Glutamatergic neuron (in vitro differentiated cells): ENCODE measurements around the gene ZXDA. TPM values are rescaled to one million over a fixed set of nuclear protein-coding genes. Genes with fewer than 3 reads are reported as not detected.
A peak's percentile ranks its signal among the peaks of the same experiment; 100 is the strongest.
"Not testable (repeated sequence)": the region's sequence is repeated elsewhere in the genome, so short reads cannot be mapped to it uniquely, and the experiment has no call there.

ENCODE experiments used
- DNase-seq: peaks from one replicate; pipeline ENCODE4 v3.0.0; 2022
- H3K27ac Mint-ChIP-seq: one replicate; pipeline ENCODE4 v1.8.0; 2020; ENCODE audit warnings: mild to moderate bottlenecking, mixed read lengths, inconsistent platforms; ENCODE audit not compliant: unreplicated experiment
- H3K27me3 Mint-ChIP-seq: one replicate; pipeline ENCODE4 v1.8.0; 2020; ENCODE audit warnings: mild to moderate bottlenecking, moderate library complexity, mixed read lengths, inconsistent platforms; ENCODE audit not compliant: unreplicated experiment
- H3K36me3 Mint-ChIP-seq: one replicate; pipeline ENCODE4 v1.8.0; 2020; ENCODE audit warnings: mild to moderate bottlenecking, mixed read lengths, inconsistent platforms; ENCODE audit not compliant: unreplicated experiment
- H3K4me1 Mint-ChIP-seq: one replicate; pipeline ENCODE4 v1.8.0; 2020; ENCODE audit warnings: mild to moderate bottlenecking, low read depth, mixed read lengths, inconsistent platforms; ENCODE audit not compliant: unreplicated experiment
- H3K4me3 Mint-ChIP-seq: one replicate; pipeline ENCODE4 v1.8.0; 2020; ENCODE audit warnings: mild to moderate bottlenecking, mixed read lengths, inconsistent platforms; ENCODE audit not compliant: unreplicated experiment
- H3K9me3 Mint-ChIP-seq: one replicate; pipeline ENCODE4 v1.8.0; 2020; ENCODE audit warnings: mild to moderate bottlenecking, moderate library complexity, mixed read lengths, inconsistent platforms; ENCODE audit not compliant: unreplicated experiment
- total RNA-seq: library from RNA; stranded (reverse); fragmentation: NEBNext Ultra II Directional; extraction: Animal tissue kit (Norgen Biotek cat#: 25700); gene quantifications from one replicate; pipeline ENCODE4 v1.2.1, GENCODE V29; 2021; ENCODE audit not compliant: unreplicated experiment
- TF ChIP-seq, protein P1 (sequence below): fragments of 200-600 bp; sonication (generic); IDR thresholded peaks from one replicate; pipeline ENCODE4 v1.5.0; 2021; ENCODE audit not compliant: partially characterized antibody, unreplicated experiment

Gene ZXDA
- total RNA-seq, 1 donor from 2014 or later, result 3.4 TPM

GRCh38 chrX:57930051-57930450 is 19.8 kb upstream of the ZXDA start:
- Mint-ChIP-seq H3K4me3 (no peak overlapping the region), H3K27me3 (no peaks in the 10 kb centered on the region), H3K36me3 (no peaks in the 10 kb centered on the region), H3K4me1 (no peaks in the 10 kb centered on the region), H3K27ac (no peak overlapping the region), H3K9me3 (no peaks in the 10 kb centered on the region)
- no peak for DNase-seq
- TF ChIP-seq, protein P1, sequence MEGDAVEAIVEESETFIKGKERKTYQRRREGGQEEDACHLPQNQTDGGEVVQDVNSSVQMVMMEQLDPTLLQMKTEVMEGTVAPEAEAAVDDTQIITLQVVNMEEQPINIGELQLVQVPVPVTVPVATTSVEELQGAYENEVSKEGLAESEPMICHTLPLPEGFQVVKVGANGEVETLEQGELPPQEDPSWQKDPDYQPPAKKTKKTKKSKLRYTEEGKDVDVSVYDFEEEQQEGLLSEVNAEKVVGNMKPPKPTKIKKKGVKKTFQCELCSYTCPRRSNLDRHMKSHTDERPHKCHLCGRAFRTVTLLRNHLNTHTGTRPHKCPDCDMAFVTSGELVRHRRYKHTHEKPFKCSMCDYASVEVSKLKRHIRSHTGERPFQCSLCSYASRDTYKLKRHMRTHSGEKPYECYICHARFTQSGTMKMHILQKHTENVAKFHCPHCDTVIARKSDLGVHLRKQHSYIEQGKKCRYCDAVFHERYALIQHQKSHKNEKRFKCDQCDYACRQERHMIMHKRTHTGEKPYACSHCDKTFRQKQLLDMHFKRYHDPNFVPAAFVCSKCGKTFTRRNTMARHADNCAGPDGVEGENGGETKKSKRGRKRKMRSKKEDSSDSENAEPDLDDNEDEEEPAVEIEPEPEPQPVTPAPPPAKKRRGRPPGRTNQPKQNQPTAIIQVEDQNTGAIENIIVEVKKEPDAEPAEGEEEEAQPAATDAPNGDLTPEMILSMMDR, result no peak

DNA sequence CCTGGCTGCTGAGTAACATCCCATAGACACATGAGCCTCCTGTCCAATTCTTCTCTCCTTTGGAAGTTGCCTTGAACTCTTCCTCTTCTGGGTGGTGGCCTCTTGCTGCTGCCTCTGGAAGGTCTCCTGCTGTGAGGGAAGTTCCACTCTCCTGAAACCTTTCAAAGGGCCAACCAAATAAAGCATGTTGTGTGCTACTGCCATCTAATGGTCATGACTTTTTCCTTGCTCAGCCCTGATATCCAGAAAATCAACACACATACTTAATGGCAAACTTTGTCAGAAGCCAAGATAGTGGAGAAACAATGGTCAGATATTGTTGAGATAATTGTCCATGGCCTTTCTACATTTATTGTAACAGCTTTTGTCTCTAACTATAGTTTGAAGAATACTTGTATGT is 19.1 kb upstream of the ZXDA start:
- no peaks in the 10 kb centered on the region for H3K27me3 Mint-ChIP-seq
- no peaks in the 10 kb centered on the region for H3K9me3 Mint-ChIP-seq
- no peak overlapping the region for H3K27ac Mint-ChIP-seq
- no peaks in the 10 kb centered on the region for H3K4me1 Mint-ChIP-seq
- no peaks in the 10 kb centered on the region for H3K36me3 Mint-ChIP-seq
- no peak overlapping the region for H3K4me3 Mint-ChIP-seq
- DNase-seq, result no peak
- TF ChIP-seq, protein P1, result peak; percentile 24

DNA sequence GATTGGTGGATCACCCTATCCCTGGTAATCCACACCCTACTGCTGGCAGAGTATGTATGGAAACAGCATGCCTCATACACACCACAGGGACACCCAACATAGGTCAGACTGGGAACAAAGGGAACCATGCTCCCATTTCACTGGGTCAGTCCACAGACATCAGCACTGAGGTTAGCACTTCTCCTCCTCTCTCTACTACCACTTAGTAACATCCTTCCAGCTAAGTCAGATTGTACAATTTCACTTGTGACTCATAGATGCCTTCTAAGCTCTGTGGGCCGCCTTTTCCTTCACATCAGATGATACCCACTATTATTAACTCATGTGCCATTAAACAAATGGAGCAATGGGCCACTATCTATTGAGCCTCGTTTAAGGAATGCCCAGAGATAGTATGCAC is 15.5 kb upstream of the ZXDA start:
- TF ChIP-seq, protein P1, result no peak
- H3K4me3 Mint-ChIP-seq, result no peak overlapping the region
- no peak overlapping the region for H3K27ac Mint-ChIP-seq
- no peaks in the 10 kb centered on the region for H3K27me3 Mint-ChIP-seq
- no peaks in the 10 kb centered on the region for H3K36me3 Mint-ChIP-seq
- H3K4me1 Mint-ChIP-seq, result no peaks in the 10 kb centered on the region
- no peak for DNase-seq
- no peaks in the 10 kb centered on the region for H3K9me3 Mint-ChIP-seq

GRCh38 chrX:57918750-57919436 is 8.6 kb upstream of the ZXDA start:
- Mint-ChIP-seq H3K4me3 (no peak overlapping the region), H3K9me3 (no peaks in the 10 kb centered on the region), H3K27ac (no peak overlapping the region), H3K27me3 (no peaks in the 10 kb centered on the region), H3K4me1 (no peaks in the 10 kb centered on the region), H3K36me3 (no peaks in the 10 kb centered on the region)
- no peak for DNase-seq
- TF ChIP-seq, protein P1, result peak; percentile 60

GRCh38 chrX:57915680-57916079 is 5.4 kb upstream of the ZXDA start:
- H3K4me3 Mint-ChIP-seq, result no peak overlapping the region
- no peak overlapping the region for H3K27ac Mint-ChIP-seq
- peaks cover 2% of the 10 kb centered on the region for H3K9me3 Mint-ChIP-seq
- H3K27me3 Mint-ChIP-seq, result peaks cover 1% of the 10 kb centered on the region
- no peaks in the 10 kb centered on the region for H3K36me3 Mint-ChIP-seq
- TF ChIP-seq, protein P1, result no peak
- no peaks in the 10 kb centered on the region for H3K4me1 Mint-ChIP-seq
- DNase-seq, result no peak

- not testable (repeated sequence) for H3K9me3 Mint-ChIP-seq, H3K27ac Mint-ChIP-seq, H3K4me1 Mint-ChIP-seq, H3K27me3 Mint-ChIP-seq, H3K36me3 Mint-ChIP-seq, H3K4me3 Mint-ChIP-seq
- DNase-seq, result peak; percentile 33
Observed at GRCh38 chrX:57909595-57910286, 517 bp downstream of the ZXDA start.

DNA sequence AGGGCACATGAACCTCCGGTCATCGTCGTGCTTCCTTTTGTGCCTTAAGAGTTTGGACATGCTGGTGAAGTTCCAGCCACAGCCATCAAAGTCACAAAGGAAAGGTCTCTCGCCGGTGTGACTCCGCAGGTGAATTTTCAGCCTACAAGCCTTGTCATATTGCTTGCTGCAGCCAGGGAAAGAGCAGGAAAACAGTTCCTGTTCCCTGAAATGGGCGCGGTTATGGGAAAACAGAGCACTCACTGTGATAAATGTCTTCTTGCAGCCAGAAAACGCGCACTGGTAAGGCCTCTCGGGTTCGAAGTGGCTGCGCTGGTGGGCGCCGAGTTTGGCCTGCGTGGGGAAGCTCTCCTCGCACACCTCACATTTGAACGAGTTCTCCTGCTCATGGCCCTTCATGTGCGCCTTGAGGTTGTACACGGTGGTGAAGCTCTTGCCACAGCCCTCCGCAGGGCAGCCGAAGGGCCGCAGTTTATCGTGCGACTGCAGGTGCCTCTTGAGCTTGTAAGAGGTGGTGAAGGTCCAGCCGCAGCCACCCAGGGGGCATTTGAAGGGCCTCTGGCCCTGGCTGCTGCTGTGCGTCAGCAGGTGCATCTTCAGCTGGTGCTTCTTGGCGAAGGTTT is 1.2 kb downstream of the ZXDA start:
- H3K4me3 Mint-ChIP-seq, result peak overlapping the region; percentile 30

More for the DNA sequence above, 1.2 kb downstream of the ZXDA start:
- not testable (repeated sequence) for DNase-seq, H3K27ac Mint-ChIP-seq, H3K36me3 Mint-ChIP-seq, H3K27me3 Mint-ChIP-seq, H3K9me3 Mint-ChIP-seq, H3K4me1 Mint-ChIP-seq
